Testis (tissue), 2 donors: Measurements from ENCODE around the gene SART3.

Source experiments
- POLR2A ChIP-seq: fragments of 450-650 bp; IDR thresholded peaks from one replicate; pipeline ENCODE4 v1.6.1; 2017; ENCODE audit warnings: antibody characterized with exemption, mild to moderate bottlenecking, moderate library complexity
- TF ChIP-seq, protein P1 (sequence below), 3 experiments: fragments of 450-650 bp in 2 of 3; fragments of 200-600 bp in 1 of 3; sonication (generic) in 1 of 3; IDR thresholded peaks; one replicate each; pipeline ENCODE4 v1.5.1; 2016 to 2019; ENCODE audit warnings: antibody characterized with exemption in 3 of 3, mild to moderate bottlenecking in 2 of 3, moderate library complexity in 1 of 3

DNA sequence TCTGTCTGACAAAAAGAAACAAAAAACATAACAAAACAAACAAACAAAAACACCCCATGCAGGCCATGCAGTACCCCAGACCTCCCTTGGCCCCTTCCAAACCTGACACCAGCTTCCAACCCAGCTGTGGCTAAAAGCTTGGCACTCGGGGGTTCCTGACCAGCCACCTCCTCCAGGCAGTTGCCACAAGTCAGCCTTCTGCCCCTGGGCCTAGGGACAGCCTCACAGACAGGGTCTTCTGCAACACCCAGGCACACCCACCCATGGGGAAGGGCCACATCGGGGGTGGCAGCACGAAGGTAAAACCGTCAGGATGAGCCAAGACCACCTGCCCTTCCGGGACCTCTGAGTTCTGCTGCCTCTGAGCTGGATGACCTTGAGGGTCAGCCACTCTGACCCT is 47.6 kb upstream of the SART3 start:
- TF ChIP-seq, protein P1, sequence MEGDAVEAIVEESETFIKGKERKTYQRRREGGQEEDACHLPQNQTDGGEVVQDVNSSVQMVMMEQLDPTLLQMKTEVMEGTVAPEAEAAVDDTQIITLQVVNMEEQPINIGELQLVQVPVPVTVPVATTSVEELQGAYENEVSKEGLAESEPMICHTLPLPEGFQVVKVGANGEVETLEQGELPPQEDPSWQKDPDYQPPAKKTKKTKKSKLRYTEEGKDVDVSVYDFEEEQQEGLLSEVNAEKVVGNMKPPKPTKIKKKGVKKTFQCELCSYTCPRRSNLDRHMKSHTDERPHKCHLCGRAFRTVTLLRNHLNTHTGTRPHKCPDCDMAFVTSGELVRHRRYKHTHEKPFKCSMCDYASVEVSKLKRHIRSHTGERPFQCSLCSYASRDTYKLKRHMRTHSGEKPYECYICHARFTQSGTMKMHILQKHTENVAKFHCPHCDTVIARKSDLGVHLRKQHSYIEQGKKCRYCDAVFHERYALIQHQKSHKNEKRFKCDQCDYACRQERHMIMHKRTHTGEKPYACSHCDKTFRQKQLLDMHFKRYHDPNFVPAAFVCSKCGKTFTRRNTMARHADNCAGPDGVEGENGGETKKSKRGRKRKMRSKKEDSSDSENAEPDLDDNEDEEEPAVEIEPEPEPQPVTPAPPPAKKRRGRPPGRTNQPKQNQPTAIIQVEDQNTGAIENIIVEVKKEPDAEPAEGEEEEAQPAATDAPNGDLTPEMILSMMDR (IDR thresholded peaks at IDR 0.05) = no peak
- no peak for TF ChIP-seq POLR2A
